Measurements from ENCODE around the gene RFNG.

Gene RFNG

DNA sequence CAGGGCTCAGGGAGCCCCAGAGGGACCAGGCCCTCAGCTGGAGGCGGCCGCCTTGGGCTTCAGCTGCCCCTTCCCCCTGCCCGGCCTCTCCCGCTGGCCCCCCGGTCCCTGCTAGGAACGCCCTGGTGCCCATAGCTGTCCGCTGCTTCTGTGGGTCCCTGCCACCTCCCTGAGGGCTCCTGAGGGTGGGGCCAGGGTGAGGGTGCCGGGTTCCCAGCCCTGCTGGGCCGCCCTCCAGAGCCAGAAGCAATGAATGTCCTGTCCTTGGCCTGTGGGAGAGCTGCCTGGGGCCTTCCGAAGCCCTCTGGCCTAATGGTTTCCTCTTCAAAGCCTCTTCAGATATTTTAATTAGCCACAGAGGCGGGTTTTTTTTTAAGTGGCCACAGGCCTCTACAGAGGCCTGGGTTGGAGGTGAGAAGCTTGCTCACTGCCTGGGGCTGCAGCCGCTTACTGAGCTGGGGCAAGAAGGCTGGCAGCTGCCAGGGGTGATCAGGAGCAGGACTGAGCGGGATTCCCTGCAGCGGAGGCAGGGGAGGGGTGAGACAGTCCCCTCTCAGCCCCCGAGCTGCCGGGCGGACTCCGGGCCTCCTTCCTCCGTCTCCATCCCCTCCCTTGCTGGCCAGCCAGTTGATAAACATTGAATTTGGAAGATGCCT, 38.8 kb downstream of the RFNG start:
- H3K4me3 ChIP-seq (ENCODE audit: insufficient read depth, low read depth, low read length, poor library complexity, severe bottlenecking), result no peak overlapping the region
- H3K27me3 ChIP-seq (replicated peaks; ENCODE audit: control insufficient read depth, insufficient read depth, low read length, poor library complexity, severe bottlenecking), result no peaks in the 10 kb centered on the region
- no peak overlapping the region for H3K27ac ChIP-seq (ENCODE audit: insufficient read depth, low read length, poor library complexity, severe bottlenecking)
- no peak for DNase-seq
- H3K36me3 ChIP-seq (ENCODE audit: control insufficient read depth, insufficient read depth, low read length), result no peaks in the 10 kb centered on the region
- H3K4me1 ChIP-seq (ENCODE audit: control insufficient read depth, insufficient read depth, low read length, poor library complexity, severe bottlenecking), result no peaks in the 10 kb centered on the region
- no peaks in the 10 kb centered on the region for H3K9me3 ChIP-seq (ENCODE audit: control insufficient read depth, low read length)

DNA sequence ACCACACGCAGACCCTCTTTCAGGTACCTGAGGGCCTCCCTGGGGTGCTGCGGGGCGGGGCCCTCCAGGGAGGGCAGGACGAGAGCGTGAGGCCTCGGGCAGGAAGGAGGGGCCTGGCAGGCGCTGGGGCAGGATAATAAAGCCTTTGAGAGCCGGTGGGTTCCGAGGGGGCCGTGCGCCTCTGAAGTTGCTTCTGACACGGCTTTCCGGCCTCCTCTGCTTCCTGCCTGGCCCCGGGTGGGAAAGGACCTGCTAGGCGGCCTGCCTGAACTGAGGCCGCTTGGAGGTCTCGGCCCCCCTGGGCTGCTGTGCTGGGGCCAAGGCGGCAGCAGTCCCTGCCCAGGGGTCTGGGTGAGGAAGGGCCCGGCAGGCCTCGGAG, 39.4 kb downstream of the RFNG start:
- H3K4me1 ChIP-seq (ENCODE audit: control insufficient read depth, insufficient read depth, low read length, poor library complexity, severe bottlenecking), result no peaks in the 10 kb centered on the region
- H3K27me3 ChIP-seq (replicated peaks; ENCODE audit: control insufficient read depth, insufficient read depth, low read length, poor library complexity, severe bottlenecking), result no peaks in the 10 kb centered on the region
- no peaks in the 10 kb centered on the region for H3K9me3 ChIP-seq (ENCODE audit: control insufficient read depth, low read length)
- no peak overlapping the region for H3K4me3 ChIP-seq (ENCODE audit: insufficient read depth, low read depth, low read length, poor library complexity, severe bottlenecking)
- H3K27ac ChIP-seq (ENCODE audit: insufficient read depth, low read length, poor library complexity, severe bottlenecking), result no peak overlapping the region
- no peaks in the 10 kb centered on the region for H3K36me3 ChIP-seq (ENCODE audit: control insufficient read depth, insufficient read depth, low read length)
- no peak for DNase-seq

DNA sequence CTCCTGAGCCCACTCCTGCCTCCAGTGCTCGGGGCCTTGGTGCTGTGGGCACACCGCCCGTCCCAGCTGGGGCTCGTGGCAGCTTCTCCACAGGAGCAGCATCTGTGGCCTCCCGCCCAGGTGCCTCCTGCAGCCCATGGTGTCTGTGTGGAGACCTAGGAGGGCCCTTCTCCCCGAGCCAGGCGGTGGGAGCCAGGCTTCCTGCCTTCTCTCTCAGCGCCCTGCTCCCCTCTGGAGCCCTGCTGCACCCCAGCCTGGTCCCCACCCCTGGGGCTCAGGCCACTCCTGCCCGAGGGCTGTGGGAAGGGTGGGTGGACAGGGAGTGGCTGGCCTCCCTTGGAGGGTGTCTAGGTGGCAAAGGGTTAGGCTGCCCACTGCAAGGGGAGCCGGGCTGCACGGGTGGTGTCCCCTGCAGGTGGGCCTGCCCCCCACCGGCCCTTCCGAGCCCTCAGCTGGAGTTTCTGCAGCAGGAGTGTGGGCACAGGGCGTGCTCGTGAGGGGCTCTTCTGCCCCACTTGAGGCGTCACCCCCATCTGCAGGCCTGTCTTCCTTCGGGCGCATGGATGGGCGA, 39.9 kb downstream of the RFNG start:
- H3K4me1 ChIP-seq (ENCODE audit: control insufficient read depth, insufficient read depth, low read length, poor library complexity, severe bottlenecking), result no peaks in the 10 kb centered on the region
- no peak overlapping the region for H3K27ac ChIP-seq (ENCODE audit: insufficient read depth, low read length, poor library complexity, severe bottlenecking)
- H3K4me3 ChIP-seq (ENCODE audit: insufficient read depth, low read depth, low read length, poor library complexity, severe bottlenecking), result no peak overlapping the region
- no peaks in the 10 kb centered on the region for H3K9me3 ChIP-seq (ENCODE audit: control insufficient read depth, low read length)
- H3K36me3 ChIP-seq (ENCODE audit: control insufficient read depth, insufficient read depth, low read length), result no peaks in the 10 kb centered on the region
- no peaks in the 10 kb centered on the region for H3K27me3 ChIP-seq (replicated peaks; ENCODE audit: control insufficient read depth, insufficient read depth, low read length, poor library complexity, severe bottlenecking)
- DNase-seq, result no peak

DNA sequence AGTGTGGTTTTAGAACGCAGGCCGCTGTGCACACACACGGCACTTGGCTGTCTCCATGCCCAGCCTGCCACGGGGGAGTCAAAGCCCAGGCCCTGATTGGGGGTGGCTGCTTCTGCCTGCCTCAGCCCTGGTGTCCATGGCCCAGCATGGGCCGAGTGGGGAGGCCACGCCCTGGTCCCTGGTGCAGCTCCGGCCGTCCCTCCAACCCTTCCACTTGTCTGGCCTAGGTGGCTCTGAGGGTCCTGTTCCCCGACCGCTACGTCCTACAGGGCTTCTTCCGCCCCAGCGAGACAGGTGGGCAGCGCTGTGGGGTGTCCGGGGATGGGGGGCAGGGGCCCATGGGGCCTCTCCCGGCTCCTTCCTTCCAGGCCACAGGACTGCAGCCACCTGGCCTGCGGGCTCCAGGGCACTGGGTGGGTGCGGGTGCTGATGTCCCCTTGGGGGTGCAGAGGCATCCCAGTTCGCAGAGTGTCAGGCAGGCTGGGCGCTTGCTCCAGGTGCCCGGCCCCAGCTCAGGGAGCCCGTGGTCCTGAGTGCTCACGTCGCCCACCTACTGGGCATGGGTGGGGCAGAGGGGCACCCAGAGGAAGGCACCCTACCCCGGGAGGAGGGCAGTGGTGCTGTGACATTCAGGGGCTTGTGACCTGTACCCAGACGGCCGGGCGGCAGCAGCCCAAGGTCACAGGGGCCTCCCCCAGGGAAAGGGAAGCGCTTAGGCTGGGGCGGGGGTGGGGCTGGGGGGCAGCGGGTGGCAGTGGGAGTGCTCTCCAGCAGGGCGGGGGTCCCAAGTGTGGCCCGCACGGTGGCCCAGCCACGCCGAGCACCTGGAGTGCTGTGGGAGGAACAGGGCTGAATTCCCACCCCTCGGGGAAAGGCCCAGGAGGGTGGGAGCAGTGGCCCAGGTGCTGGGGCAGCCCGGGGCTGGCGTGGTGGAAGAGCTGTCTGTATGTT, 40.8 kb downstream of the RFNG start:
- H3K4me1 ChIP-seq (ENCODE audit: control insufficient read depth, insufficient read depth, low read length, poor library complexity, severe bottlenecking), result no peaks in the 10 kb centered on the region
- H3K4me3 ChIP-seq (ENCODE audit: insufficient read depth, low read depth, low read length, poor library complexity, severe bottlenecking), result no peak overlapping the region
- DNase-seq, result no peak
- no peaks in the 10 kb centered on the region for H3K9me3 ChIP-seq (ENCODE audit: control insufficient read depth, low read length)
- no peaks in the 10 kb centered on the region for H3K36me3 ChIP-seq (ENCODE audit: control insufficient read depth, insufficient read depth, low read length)
- H3K27ac ChIP-seq (ENCODE audit: insufficient read depth, low read length, poor library complexity, severe bottlenecking), result no peak overlapping the region
- no peaks in the 10 kb centered on the region for H3K27me3 ChIP-seq (replicated peaks; ENCODE audit: control insufficient read depth, insufficient read depth, low read length, poor library complexity, severe bottlenecking)

DNA sequence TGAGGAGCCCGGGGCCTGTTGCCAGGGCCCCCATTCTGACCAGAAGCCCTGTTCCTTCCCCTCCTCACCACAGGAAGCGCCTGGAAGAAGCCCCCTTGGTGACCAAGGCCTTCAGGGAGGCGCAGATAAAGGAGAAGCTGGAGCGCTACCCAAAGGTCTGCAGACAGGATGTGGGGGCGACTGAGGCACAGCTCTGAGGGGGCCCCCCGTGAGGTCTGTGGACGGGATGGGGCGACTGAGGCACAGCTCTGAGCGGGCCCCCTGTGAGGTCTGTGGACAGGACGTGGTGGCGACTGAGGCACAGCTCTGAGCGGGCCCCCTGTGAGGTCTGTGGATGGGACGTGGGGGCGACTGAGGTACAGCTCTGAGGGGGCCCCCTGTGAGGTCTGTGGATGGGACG, 42.2 kb downstream of the RFNG start:
- DNase-seq, result no peak
- H3K4me1 ChIP-seq (ENCODE audit: control insufficient read depth, insufficient read depth, low read length, poor library complexity, severe bottlenecking), result no peaks in the 10 kb centered on the region
- no peak overlapping the region for H3K27ac ChIP-seq (ENCODE audit: insufficient read depth, low read length, poor library complexity, severe bottlenecking)
- no peaks in the 10 kb centered on the region for H3K36me3 ChIP-seq (ENCODE audit: control insufficient read depth, insufficient read depth, low read length)
- H3K4me3 ChIP-seq (ENCODE audit: insufficient read depth, low read depth, low read length, poor library complexity, severe bottlenecking), result no peak overlapping the region
- H3K9me3 ChIP-seq (ENCODE audit: control insufficient read depth, low read length), result no peaks in the 10 kb centered on the region
- H3K27me3 ChIP-seq (replicated peaks; ENCODE audit: control insufficient read depth, insufficient read depth, low read length, poor library complexity, severe bottlenecking), result no peaks in the 10 kb centered on the region

DNA sequence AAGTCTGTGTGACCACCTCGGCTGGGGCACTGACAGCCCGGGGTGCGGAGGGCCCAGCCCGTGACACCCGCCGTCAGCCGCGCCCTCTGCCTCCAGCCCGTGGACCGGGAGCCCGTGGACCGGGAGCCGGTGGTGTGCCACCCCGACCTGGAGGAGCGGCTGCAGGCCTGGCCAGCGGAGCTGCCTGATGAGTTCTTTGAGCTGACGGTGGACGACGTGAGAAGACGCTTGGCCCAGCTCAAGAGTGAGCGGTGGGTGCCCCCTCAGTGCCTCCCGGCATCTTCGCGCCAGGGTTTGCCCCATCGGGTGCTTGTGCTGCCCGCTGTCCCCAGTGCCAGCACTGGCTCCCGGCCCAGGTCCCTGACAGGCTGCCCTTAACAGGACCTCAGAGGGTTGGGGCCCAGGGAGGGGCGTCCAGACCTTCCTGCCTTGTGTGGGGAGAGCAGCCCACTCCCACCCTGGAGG, 42.6 kb downstream of the RFNG start:
- H3K36me3 ChIP-seq (ENCODE audit: control insufficient read depth, insufficient read depth, low read length), result no peaks in the 10 kb centered on the region

DNA sequence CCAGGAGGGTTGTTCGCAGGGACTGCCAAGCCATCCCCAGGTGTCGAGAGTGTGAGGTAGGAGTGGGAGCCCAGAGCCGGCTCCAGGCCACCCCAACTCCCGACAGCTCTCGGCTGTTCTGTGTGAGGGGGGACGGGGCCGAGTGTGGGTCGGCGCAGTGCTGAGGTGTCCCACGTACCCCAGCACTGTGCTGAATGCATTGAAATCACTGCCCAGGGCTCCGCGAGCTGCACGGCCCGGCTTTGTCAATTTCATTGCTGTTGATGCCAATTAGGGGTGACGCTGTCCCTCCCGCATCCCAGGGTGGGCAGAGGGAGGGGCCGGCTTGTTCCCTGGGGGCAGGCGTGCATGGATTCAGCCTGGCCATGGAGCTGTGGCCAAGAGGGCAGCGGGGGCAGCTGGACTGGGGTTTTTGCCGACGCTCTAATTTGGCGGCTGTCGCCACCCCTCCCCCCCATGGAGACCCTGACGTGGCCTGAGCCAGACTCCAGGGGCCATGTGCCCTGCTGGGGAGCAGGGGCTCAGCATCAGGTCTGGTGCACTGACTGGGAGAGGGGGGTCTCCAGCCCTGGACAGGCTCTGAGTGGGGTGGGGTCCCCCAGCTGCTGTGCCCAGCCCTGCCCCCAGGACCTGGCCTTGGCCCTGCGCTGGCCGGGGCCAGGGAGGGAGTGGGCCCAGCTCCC, 43.2 kb downstream of the RFNG start:
- no peak overlapping the region for H3K27ac ChIP-seq (ENCODE audit: insufficient read depth, low read length, poor library complexity, severe bottlenecking)
- H3K4me1 ChIP-seq (ENCODE audit: control insufficient read depth, insufficient read depth, low read length, poor library complexity, severe bottlenecking), result no peaks in the 10 kb centered on the region
- H3K36me3 ChIP-seq (ENCODE audit: control insufficient read depth, insufficient read depth, low read length), result no peaks in the 10 kb centered on the region
- H3K27me3 ChIP-seq (replicated peaks; ENCODE audit: control insufficient read depth, insufficient read depth, low read length, poor library complexity, severe bottlenecking), result no peaks in the 10 kb centered on the region
- no peaks in the 10 kb centered on the region for H3K9me3 ChIP-seq (ENCODE audit: control insufficient read depth, low read length)
- H3K4me3 ChIP-seq (ENCODE audit: insufficient read depth, low read depth, low read length, poor library complexity, severe bottlenecking), result no peak overlapping the region
- no peak for DNase-seq

More for the DNA sequence above, 42.6 kb downstream of the RFNG start:
- no peak overlapping the region for H3K4me3 ChIP-seq (ENCODE audit: insufficient read depth, low read depth, low read length, poor library complexity, severe bottlenecking)
- DNase-seq, result no peak
- H3K9me3 ChIP-seq (ENCODE audit: control insufficient read depth, low read length), result no peaks in the 10 kb centered on the region
- no peaks in the 10 kb centered on the region for H3K27me3 ChIP-seq (replicated peaks; ENCODE audit: control insufficient read depth, insufficient read depth, low read length, poor library complexity, severe bottlenecking)
- no peak overlapping the region for H3K27ac ChIP-seq (ENCODE audit: insufficient read depth, low read length, poor library complexity, severe bottlenecking)
- no peaks in the 10 kb centered on the region for H3K4me1 ChIP-seq (ENCODE audit: control insufficient read depth, insufficient read depth, low read length, poor library complexity, severe bottlenecking)

DNA sequence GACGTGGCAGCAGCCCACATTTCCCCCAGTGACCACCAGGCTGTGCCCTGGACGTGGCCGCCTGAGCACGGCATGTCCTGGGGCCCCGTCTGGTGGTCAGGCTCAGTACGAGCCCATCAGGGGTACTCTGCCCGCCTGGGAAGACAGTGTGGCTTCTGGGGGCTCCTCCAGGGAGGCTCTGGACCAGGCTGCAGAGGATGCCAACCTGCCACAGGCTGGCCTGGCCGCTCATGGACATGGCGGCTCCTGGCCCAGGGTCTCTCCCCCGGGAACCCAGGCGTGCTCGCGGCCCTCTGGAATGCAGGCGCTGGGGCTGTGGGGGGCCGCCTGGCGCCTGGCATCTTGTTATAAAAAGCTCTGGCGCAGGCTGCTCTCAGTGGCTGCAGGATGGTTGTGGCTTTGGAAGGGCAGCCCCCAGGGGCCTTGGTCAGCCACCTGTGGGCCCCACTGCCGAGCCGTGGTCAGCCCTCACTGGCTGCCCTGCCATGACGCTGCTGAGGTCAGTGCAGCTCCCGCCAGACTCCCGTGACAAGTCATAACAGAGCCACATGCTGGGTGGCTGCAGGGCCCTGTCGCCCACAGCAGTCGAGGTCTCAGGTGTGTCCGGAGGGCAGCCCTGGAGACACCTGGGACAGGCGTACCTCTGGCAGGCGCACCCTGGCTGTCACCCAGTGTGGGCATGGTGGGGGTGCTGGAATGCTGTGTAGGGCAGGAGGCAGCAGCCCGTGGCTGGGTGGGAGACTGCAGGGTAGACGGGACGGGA, 43.9 kb downstream of the RFNG start:
- DNase-seq, result no peak
- no peak overlapping the region for H3K4me3 ChIP-seq (ENCODE audit: insufficient read depth, low read depth, low read length, poor library complexity, severe bottlenecking)
- H3K9me3 ChIP-seq (ENCODE audit: control insufficient read depth, low read length), result no peaks in the 10 kb centered on the region
- no peak overlapping the region for H3K27ac ChIP-seq (ENCODE audit: insufficient read depth, low read length, poor library complexity, severe bottlenecking)
- H3K36me3 ChIP-seq (ENCODE audit: control insufficient read depth, insufficient read depth, low read length), result no peaks in the 10 kb centered on the region
- no peaks in the 10 kb centered on the region for H3K4me1 ChIP-seq (ENCODE audit: control insufficient read depth, insufficient read depth, low read length, poor library complexity, severe bottlenecking)
- H3K27me3 ChIP-seq (replicated peaks; ENCODE audit: control insufficient read depth, insufficient read depth, low read length, poor library complexity, severe bottlenecking), result no peaks in the 10 kb centered on the region

DNA sequence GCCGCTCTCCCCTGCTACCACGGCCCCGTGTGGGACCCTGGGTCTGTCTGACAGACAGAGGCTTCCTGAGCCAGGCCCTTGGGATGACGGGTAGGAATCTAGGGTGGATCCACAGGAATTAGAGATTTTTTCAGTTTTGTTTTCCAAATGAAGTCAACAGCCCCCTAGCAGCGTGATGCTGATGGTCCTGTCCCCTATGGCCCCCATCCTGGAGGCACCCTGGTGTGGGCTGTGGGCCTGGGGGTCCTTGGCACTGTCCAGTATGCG, 44.5 kb downstream of the RFNG start:
- Histone ChIP-seq H3K4me1 (ENCODE audit: control insufficient read depth, insufficient read depth, low read length, poor library complexity, severe bottlenecking) (no peaks in the 10 kb centered on the region), H3K36me3 (ENCODE audit: control insufficient read depth, insufficient read depth, low read length) (no peaks in the 10 kb centered on the region), H3K9me3 (ENCODE audit: control insufficient read depth, low read length) (no peaks in the 10 kb centered on the region), H3K27ac (ENCODE audit: insufficient read depth, low read length, poor library complexity, severe bottlenecking) (no peak overlapping the region), H3K27me3 (replicated peaks; ENCODE audit: control insufficient read depth, insufficient read depth, low read length, poor library complexity, severe bottlenecking) (no peaks in the 10 kb centered on the region), H3K4me3 (ENCODE audit: insufficient read depth, low read depth, low read length, poor library complexity, severe bottlenecking) (no peak overlapping the region)
- DNase-seq, result no peak

All from effector memory CD4-positive, alpha-beta T cell (primary cell).